ENCODE measurements around the gene EPS8L3. TPM values are rescaled to one million over a fixed set of nuclear protein-coding genes. Genes with fewer than 3 reads are reported as not detected.
"Not testable (repeated sequence)": the region's sequence is repeated elsewhere in the genome, so short reads cannot be mapped to it uniquely, and the experiment has no call there.

EPS8L3 gene, protein sequence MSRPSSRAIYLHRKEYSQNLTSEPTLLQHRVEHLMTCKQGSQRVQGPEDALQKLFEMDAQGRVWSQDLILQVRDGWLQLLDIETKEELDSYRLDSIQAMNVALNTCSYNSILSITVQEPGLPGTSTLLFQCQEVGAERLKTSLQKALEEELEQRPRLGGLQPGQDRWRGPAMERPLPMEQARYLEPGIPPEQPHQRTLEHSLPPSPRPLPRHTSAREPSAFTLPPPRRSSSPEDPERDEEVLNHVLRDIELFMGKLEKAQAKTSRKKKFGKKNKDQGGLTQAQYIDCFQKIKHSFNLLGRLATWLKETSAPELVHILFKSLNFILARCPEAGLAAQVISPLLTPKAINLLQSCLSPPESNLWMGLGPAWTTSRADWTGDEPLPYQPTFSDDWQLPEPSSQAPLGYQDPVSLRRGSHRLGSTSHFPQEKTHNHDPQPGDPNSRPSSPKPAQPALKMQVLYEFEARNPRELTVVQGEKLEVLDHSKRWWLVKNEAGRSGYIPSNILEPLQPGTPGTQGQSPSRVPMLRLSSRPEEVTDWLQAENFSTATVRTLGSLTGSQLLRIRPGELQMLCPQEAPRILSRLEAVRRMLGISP
- polyA plus RNA-seq (ENCODE audit: insufficient read length in 3 of 3), result 1 to 10 TPM in 2 of 3 donors, under 1 TPM in 1; 0.38 to 1.6 (median 1.4) TPM
- long read RNA-seq, donor 1, result 0 reads
- long read RNA-seq, donor 2, result 0 reads
- long read RNA-seq, donor 3, result 0 reads
- long read RNA-seq, donor 4, result 0 reads
- long read RNA-seq, donor 5, result 0 reads
- long read RNA-seq, donor 6, result 0 reads
- long read RNA-seq, donor 7, result 0 reads
- long read RNA-seq, donor 8, result 0 reads
- long read RNA-seq, donor 9, result 0 reads
- long read RNA-seq, donor 10, result 0 reads
- long read RNA-seq, donor 11, result 0 reads
- long read RNA-seq, donor 12, result 0 reads
- long read RNA-seq, donor 13, result 0 reads
- long read RNA-seq, donor 14, result 0 reads
- long read RNA-seq, donor 15, partial matches to known transcripts, result 19 of 23 reads
- long read RNA-seq, donor 15, other reads (novel, unspliced or antisense), result 0 of 23 reads
- long read RNA-seq, donor 16, result 0 reads

GRCh38 chr1:109763646-109764415 lies at the start of gene EPS8L3:
TSS of gene EPS8L3 (minus strand) at chr1:109763923. CDS start at chr1:109761749, 2,174 bp downstream.
- no peak for DNase-seq

DNA sequence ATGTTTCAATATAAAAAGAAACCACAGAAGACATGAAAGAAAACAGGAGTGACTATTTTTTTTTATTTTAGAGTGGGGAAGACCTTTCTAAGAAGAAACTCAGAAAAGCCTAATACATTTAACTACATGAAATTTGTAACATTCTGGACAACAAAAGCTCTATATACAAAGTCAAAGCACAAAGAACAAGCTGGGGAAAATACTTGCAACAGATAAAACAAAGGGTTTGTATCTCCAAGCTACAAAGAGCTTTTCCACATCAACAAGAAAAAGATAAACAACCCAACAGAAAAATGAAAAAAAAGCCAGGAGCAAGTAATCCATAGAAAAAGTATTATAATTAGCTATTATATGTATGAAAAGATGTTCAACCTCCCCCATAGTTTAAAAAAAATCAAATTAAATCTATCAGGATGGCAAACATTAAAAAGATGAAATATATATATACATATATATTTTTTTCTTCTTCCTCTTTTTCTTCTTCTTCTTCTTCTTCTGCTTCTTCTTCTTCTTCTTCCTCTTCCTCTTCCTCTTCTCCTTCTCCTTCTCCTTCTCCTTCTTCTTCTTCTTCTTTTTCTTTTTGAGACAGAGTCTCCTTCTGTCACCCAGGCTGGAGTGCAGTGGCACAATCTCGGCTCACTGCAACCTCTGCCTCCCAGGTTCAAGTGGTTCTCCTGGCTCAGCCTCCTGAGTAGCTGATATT lies 49.1 kb upstream of the EPS8L3 start:
- DNase-seq, result no peak

- DNase-seq, result no peak
Observed at GRCh38 chr1:109808703-109809102, 45.0 kb upstream of the EPS8L3 start.

DNA sequence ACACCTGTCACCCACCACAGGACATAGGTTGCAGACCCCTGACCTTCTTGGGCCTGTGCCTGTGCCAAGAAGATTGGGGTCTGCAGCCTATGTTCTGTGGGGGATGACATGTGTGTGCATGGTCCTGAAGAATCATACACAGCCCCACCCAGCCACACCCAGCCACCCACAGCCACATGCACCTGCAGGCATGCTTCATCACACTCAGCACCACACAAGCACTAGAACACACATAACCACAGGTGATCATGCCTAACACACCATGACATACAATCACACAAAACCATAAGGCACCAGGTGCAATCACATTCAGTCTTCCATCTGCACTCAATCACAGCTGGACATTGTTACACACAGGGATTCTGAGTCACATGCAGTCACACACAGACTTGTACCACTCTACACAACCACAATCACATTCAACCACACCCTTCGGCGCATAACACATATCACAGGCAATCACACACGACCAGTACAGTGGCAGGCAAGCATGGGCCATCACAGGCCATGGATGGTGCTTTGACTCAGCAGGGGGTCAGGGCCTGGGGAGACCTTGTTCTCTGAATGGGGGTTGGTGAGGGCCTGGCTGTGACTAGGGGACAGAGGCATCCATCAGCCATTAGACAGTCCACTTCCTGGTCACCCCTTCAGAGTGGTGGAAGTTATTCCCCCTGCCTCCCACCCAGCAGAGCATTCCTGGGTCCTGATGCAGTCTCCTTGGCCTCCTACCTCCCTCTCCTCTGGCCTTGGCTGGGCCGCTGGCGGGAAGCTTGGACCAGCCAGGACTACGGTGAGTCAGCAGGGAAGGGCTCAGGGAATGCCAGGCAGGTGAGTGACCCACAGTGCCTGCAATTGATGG lies 44.3 kb upstream of the EPS8L3 start:
- DNase-seq, result no peak

- DNase-seq, result no peak
Observed at GRCh38 chr1:109807402-109807801, 43.7 kb upstream of the EPS8L3 start.

DNA sequence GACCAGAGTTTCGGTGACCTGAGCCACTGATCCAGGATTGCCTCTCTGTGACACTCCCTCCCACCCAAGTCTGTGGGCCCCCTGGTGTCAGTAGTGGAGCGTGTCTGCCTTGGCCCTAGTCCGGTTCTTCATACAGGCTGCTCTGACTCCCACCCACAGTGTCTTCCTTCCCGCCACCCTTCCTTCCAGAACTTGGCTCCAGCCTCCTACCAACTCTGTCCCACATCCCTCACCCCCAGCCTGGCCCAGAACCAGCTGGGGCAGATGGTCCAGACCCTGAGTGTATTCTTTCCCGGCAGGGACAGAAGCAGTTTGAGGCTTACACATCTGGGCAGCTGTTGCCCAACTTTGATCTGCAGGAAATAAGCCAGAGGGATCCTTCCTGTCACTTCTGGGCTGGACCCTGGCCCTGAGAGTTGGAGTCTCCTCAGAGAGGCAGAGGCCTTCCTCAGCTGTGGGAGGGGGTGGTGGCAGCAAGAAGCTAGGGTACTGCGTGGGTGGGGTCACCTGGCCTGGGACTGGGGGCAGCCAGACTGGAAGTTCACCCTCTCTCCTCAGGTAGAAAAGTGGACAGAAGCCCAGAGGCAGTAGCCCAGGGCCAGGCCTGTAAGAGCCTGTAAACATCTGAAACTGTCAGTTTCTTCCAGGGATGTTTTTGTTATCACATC lies 43.1 kb upstream of the EPS8L3 start:
- no peak for DNase-seq

DNA sequence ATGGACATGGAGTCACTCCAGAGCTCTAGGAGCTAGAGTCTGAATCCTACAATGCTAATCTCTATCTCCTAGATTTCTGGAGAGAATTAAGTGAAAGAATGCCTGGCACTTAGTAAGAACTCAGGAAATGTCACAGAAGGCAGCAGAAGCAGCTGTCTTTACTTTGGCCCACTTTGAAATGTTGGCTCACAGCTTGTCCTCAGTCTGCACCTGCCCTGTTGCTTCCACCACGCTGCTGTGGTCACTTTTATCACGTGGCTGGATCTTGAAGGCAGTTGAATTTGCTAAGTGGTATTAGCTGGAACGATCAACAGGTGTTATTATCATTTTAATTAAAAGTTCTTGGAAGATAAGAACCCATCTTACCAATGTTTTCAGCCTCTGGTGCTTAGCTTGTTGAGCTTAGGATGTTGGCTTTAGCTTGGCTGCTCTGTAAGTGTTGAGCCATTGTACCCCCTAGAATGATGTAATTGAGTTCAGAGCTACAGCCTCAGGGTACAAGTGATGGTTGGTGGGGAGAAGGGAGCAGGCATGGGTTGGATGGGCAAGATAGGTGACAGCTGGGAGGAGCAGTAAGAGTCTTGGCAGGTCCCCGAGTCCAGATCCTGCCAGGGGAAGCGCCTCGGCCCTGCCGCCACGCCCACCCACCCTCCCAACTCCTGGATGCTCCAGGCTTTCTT lies 41.9 kb upstream of the EPS8L3 start:
- no peak for DNase-seq

DNA sequence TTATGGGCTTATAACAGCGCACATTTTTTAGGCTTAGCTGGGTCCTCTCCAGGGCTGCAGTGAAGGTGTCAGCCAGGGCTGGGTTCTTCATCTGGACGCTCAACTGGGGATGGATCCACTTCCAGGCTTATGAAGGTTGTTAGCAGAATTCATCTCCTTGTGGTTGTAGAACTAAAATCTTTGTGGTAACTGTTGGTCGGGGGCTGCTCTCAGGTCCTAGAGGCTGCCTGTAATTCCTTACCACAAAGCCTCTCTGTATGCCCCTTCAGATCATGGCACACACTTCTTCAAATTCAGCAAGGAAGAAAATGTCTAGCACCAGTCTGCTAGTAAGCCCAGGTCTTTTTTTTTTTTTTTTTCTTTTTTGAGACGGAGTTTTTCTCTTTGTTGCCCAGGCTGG lies 40.9 kb upstream of the EPS8L3 start:
- no peak for DNase-seq

DNA sequence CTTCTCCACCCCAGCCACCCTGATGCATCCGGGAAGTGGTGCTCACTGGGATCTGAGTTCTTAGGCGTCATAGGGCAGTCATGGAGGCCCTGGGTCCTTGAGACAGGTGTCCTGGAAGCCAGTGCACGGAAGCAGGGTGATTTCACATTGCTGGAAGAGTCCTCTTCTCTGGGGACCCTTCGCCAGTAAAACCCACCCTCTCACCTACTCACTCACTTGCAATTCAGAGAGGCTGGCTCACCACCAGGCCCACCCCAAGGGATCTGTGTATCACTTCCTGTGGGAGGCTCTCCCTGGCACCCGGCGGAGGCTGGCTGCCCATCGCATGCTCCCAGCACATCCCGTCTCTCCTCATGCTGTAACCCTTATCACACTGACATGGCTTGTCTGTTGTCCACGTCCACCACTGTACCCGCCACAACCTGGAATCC lies 40.2 kb upstream of the EPS8L3 start:
- no peak for DNase-seq

DNA sequence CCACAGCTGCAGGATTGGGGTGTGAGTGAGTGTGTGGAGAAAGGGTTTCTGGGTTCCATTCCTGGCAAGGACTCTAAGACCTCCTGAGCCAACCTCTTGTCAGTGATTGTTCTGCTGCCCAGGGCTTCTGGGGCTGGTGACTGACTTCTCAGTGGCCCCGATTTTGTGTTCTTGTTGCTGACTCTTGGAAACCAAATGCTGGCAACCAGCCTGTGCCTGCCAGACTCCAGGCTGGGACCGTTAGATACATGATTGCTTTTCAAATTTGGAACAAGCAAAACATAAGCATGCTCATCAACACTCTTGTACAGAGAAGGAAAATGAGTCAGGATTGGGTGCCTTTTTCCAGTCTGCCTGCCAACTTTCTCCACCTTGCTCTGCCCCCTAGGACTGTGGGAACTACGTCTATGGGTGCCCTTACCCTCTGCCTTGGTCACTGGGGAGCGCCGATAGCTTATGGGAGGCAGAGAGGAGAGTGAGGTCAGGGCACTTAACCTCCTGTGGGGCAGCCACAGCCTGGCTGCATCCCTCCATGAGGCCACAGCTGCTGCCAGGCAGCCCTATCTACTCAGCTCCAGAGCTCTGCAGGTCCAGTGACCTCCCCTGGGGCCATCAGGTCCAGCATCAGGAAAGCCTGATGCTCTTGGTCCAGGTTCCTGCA lies 39.3 kb upstream of the EPS8L3 start:
- no peak for DNase-seq

- DNase-seq, result no peak
Observed at GRCh38 chr1:109802136-109802900, 38.6 kb upstream of the EPS8L3 start.

DNA sequence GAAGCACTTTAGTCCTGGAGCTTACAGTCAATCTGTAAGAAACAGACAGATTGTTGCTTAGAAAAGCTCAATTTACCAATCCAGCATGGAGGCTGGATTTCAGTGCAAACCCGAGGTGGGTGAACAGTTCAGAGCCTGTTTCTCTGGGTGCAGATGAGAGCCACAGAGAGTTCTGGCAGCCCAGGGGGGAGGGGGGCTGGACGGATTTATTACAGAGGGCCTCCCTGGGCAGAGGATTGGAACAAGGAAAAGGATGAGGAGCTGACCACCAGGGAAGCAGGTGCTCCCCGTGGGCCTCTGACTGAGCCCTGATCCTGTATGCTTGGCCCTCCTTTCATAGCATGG lies 38.0 kb upstream of the EPS8L3 start:
- DNase-seq, result no peak

DNA sequence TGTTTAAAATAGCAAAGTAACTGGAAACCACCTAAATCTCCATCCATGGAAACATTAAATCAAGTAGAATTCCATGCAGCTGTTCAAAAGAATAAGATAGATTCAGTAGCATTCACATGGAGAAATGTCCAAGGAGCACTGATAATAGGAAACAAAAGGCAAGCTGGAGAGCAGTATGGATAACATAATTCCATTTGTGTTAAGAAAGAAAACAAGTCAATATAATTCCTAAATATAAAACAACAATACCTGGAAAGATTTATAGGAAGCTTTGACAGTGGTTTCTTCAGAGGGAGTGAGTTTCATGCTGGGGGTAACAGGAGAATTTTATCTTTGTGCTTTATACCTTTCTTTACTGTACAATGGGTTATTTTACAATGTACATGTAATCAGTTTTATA lies 36.6 kb upstream of the EPS8L3 start:
- DNase-seq, result no peak

DNA sequence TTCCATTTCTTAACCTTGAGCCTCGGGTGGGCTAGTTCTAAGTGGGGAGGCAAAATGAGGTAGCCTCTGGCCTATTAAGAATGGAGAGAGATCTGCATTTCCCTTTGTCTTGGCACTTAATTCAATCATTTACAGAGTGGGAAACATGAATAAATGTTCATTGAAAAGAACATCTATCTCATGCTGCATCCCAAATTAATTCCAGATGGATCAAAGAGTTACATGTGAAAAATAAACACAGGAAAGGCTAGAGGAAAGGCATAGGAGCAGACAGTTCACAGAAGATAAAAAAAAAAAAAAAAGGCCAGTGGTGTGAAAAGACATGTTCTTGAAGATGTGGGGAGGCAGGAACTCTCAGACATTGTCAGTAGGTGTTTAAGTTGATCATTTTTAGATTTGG lies 35.7 kb upstream of the EPS8L3 start:
- DNase-seq, result no peak

- DNase-seq, result not testable (repeated sequence)
Observed at GRCh38 chr1:109797303-109797595, 33.5 kb upstream of the EPS8L3 start.

- DNase-seq, result no peak
Observed at GRCh38 chr1:109796484-109797302, 33.0 kb upstream of the EPS8L3 start.
